OCI-LY1 (cell line): ENCODE results near the gene GNAQ.

ENCODE experiments used
- CTCF ChIP-seq: fragments of 200-600 bp; sonication (generic), shearing (Covaris generic); IDR thresholded peaks from 2 replicates; pipeline ENCODE4 v1.5.1; 2017; ENCODE audit warnings: mild to moderate bottlenecking, antibody characterized with exemption, low read length, moderate library complexity, mixed read lengths
- EZH2 ChIP-seq: fragments of 200-600 bp; sonication (generic), shearing (Covaris generic); IDR thresholded peaks from 2 replicates; pipeline ENCODE4 v1.8.0; 2017; ENCODE audit warnings: borderline replicate concordance, mixed run types, mild to moderate bottlenecking, antibody characterized with exemption, low read length, moderate library complexity, mixed read lengths

DNA sequence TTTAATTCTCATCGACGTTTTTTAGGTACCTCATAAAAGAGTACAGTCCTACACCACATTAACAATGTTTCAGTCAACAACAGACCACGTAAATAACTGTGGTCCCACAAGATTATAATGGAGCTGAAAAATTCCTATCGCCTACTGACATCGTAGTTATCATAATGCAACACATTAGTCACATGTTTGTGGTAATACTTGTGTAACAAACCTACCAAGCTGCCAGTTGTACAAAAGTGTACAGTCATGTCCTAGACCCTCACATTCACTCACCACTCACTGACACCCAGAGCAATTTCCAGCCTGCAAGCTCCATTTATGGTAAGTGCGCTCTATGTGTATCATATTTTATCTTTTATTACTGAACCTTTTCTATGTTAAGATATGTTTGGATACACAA is 16.8 kb downstream of the GNAQ start:
- TF ChIP-seq CTCF (no peak), EZH2 (no peak)
